Activated T-cell treated with anti-CD3 and anti-CD28 coated beads, Interleukin-2, amount 50 U/mL, for 48 hours (primary cell): ENCODE measurements around the gene PRODH.
A peak's percentile ranks its signal among the peaks of the same experiment; 100 is the strongest.
"Not testable (repeated sequence)": the region's sequence is repeated elsewhere in the genome, so short reads cannot be mapped to it uniquely, and the experiment has no call there.

Source experiments
- DNase-seq, 2 experiments: peaks; one replicate each; pipeline ENCODE4 v3.0.0-alpha.2; 2020

Gene PRODH

GRCh38 chr22:18954303-18954989 is 18.4 kb upstream of the PRODH start:
- DNase-seq = peak; percentile 69 to 81

DNA sequence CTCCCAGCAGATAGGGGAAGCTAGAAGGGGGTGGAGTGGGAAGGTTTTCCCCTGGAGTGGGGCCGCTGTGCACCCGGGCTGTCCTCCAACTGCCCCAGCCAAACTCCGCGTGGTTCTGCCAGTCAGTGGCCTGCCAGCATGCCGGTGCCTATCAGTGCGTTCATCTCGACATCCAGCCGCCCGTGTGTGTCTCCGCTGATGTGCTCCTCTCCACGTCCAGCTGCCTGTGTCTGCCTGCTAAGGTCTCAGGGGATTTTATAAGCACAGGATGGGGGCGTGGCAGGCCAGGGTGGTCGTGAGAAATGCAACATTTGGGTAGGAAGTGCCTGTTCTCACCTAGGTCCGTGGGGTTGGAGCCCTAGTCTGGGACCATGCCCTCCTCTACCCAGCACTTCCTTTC is 17.0 kb upstream of the PRODH start:
- not testable (repeated sequence) for DNase-seq

- no peak for DNase-seq
These were observed 15.9 kb upstream of the PRODH start for GRCh38 chr22:18952022-18952421.

DNA sequence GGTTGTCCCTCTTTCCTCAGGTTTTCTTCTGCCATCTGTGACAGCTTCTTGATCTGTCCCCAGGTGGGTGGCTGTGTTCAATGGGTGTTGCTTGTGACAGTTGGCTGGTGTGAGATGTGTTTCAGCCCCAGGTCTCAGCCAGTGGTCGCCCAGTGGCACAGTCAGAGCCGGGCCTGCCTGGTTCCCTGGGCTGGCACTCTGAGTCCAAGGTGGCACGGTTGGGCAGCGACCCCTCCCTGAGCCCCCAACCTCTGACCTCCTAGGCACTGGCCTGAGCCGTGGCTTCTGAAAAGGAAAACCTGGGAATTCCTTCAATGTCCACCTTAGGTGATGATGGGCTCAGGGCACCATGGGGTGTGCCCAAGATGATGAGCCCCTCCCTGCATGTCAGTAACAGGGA is 14.0 kb upstream of the PRODH start:
- no peak for DNase-seq

DNA sequence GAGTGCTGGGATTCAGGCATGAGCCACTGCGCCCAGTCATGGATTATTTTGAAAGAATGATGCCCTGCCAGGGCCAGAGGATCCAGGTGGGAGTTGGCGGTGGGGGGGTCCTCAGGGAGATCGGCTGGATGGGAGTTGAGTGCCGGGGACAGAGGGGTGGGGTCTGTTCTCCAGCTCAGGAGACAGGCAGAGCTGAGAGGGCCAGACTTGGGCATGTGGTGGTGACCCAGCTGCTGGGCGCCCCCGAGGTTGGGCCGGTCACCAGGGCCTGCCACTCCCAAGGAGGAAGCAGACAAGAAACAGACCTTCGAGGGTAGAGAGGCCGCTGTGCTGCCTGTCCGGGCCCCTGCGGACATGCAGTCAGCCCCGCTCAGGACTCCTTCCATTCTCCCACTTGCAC is 11.8 kb upstream of the PRODH start:
- no peak for DNase-seq

DNA sequence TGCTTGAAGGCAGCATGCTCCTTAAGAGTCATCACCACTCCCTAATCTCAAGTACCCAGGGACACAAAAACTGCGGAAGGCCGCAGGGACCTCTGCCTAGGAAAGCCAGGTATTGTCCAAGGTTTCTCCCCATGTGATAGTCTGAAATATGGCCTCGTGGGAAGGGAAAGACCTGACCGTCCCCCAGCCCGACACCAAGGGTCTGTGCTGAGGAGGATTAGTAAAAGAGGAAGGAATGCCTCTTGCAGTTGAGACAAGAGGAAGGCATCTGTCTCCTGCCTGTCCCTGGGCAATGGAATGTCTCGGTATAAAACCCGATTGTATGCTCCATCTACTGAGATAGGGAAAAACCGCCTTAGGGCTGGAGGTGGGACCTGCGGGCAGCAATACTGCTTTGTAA is 11.0 kb upstream of the PRODH start:
- DNase-seq = not testable (repeated sequence)

GRCh38 chr22:18938691-18939090 is 2.6 kb upstream of the PRODH start:
- not testable (repeated sequence) for DNase-seq

- not testable (repeated sequence) for DNase-seq
These were observed 1.4 kb downstream of the PRODH start for GRCh38 chr22:18934688-18935087.

- no peak for DNase-seq
These were observed 2.2 kb downstream of the PRODH start for GRCh38 chr22:18933914-18934313.

GRCh38 chr22:18931905-18932652 is 4.0 kb downstream of the PRODH start:
- no peak for DNase-seq

- no peak for DNase-seq
These were observed 6.6 kb downstream of the PRODH start for GRCh38 chr22:18929459-18929858.

GRCh38 chr22:18927573-18927972 is 8.5 kb downstream of the PRODH start:
- no peak for DNase-seq

- DNase-seq = no peak
These were observed 9.1 kb downstream of the PRODH start for GRCh38 chr22:18927020-18927419.

DNA sequence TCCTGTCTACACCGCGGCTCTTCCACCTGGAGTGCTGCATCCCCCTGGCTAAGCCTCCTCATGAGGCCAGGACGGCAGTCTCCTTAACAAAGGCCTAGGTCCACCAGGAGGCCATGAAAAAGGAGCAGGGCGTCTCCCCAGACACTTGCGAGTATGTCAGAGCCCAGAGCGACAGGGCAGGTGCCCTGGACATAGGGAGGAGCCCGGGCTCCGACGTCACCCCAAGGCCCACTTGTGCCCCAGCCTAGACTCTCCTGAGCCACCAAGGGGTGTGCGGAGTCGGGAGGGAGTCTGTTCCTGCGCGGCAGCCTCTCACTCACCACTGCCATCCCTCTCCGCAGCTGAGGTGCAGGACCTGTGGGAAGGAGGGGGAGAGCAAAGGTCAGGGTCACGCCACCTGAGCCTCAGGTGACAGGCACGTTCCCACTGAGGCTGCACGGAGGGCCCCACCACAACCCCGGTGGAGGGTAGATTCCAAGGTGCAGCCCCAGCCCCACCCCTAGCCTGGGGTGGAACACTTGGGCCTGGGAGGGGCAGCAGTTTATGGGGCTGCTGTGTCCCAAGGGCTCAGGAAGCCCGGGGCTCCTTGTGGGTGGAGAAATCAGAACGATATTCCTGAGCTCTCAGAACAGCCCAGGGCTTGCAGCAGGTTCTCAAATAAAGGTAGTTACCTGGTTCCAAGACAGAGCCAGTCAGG is 10.6 kb downstream of the PRODH start:
- DNase-seq = no peak

GRCh38 chr22:18920257-18920902 is 15.7 kb downstream of the PRODH start:
- DNase-seq = not testable (repeated sequence)

GRCh38 chr22:18917818-18918217 is 18.3 kb downstream of the PRODH start:
- not testable (repeated sequence) for DNase-seq

- DNase-seq = not testable (repeated sequence)
These were observed 20.5 kb downstream of the PRODH start for GRCh38 chr22:18915550-18915949.

GRCh38 chr22:18914558-18914957 is 21.5 kb downstream of the PRODH start:
- DNase-seq = not testable (repeated sequence)

DNA sequence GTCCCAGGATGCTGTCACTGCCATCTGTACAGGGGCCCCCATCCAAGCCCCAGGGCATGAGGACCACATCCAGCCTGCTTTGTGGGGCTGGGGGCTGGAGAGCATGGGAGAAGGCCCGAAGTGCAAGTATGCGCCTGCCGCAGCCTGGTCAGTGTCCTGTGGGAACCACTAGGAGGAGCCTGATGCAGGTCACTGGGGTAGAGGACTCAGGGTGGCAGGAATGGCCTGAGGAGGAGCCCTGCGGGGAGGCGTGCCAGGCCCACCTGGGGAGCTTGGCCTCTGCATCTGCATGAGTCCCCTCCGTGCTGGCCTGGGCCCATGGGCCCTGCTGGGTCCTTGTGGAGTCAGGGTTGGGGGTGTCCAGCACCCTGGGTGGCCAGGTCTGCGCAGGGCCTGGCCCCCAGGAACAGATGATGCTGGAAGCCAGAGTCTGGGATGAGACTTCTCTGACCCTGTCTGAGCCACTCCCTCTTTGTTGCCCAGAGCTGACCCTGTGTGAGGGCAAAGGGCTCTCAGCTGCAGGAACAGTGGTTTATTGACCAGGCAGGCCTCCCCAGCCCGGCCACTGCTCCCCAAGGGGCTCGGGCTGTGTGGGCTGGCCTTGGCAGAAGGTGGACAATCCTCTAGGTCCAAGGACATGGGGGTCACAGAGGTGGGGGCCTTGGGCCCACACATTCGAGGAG is 23.7 kb downstream of the PRODH start:
- not testable (repeated sequence) for DNase-seq

DNA sequence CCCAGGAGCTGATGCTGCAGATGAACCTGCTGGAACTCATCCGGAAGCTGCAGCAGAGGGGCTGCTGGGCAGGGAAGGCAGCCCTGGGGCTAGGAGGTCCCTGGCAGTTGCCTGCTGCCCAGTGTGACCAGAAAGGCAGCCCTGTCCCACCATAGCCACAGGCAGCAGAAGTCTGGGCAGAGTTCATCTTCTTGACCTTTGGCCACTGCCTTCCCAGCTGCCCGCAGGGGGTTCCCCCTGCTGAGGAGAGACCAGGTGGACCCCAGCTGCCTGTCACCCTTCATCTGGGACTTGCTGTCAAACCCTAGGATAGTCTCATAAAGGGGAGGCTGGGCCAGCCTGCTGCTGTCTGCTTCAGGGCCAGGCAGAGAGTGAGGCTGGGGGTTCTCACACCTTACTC is 24.6 kb downstream of the PRODH start:
- not testable (repeated sequence) for DNase-seq

- no peak for DNase-seq
These were observed 26.5 kb downstream of the PRODH start for GRCh38 chr22:18909556-18909955.

- DNase-seq = no peak
These were observed 29.2 kb downstream of the PRODH start for GRCh38 chr22:18906896-18907295.

GRCh38 chr22:18906410-18906745 is 29.7 kb downstream of the PRODH start:
- not testable (repeated sequence) for DNase-seq
